ENCODE measurements around the gene LAMA1.
"Not testable (repeated sequence)": the region's sequence is repeated elsewhere in the genome, so short reads cannot be mapped to it uniquely, and the experiment has no call there.

The LAMA1 gene

GRCh38 chr18:6947338-6948030 is 170.1 kb downstream of the LAMA1 start:
- DNase-seq (ENCODE audit: low spot score) = no peak

- no peak for DNase-seq (ENCODE audit: low spot score)
Measured at GRCh38 chr18:6943143-6943542, 174.5 kb downstream of the LAMA1 start.

GRCh38 chr18:6942742-6943141 is 174.9 kb downstream of the LAMA1 start:
- no peak for DNase-seq (ENCODE audit: low spot score)

- no peak for DNase-seq (ENCODE audit: low spot score)
Measured at GRCh38 chr18:6941996-6942395, 175.6 kb downstream of the LAMA1 start.

GRCh38 chr18:6940451-6940850 is 177.1 kb downstream of the LAMA1 start:
- DNase-seq (ENCODE audit: low spot score) = no peak

GRCh38 chr18:6939972-6940371 is 177.6 kb downstream of the LAMA1 start:
- DNase-seq (ENCODE audit: low spot score) = no peak

- not testable (repeated sequence) for DNase-seq (ENCODE audit: low spot score)
Measured at GRCh38 chr18:6938403-6938802, 179.2 kb downstream of the LAMA1 start.

GRCh38 chr18:6938003-6938402 is 179.6 kb downstream of the LAMA1 start:
- no peak for DNase-seq (ENCODE audit: low spot score)

GRCh38 chr18:6934859-6935258 is 182.7 kb downstream of the LAMA1 start:
- DNase-seq (ENCODE audit: low spot score) = no peak

- no peak for DNase-seq (ENCODE audit: low spot score)
Measured at GRCh38 chr18:6929370-6930102, 188.1 kb downstream of the LAMA1 start.

GRCh38 chr18:6928359-6928758 is 189.2 kb downstream of the LAMA1 start:
- no peak for DNase-seq (ENCODE audit: low spot score)

- no peak for DNase-seq (ENCODE audit: low spot score)
Measured at GRCh38 chr18:6927153-6927552, 190.4 kb downstream of the LAMA1 start.

- DNase-seq (ENCODE audit: low spot score) = no peak
Measured at GRCh38 chr18:6923220-6923619, 194.4 kb downstream of the LAMA1 start.

GRCh38 chr18:6921571-6921970 is 196.0 kb downstream of the LAMA1 start:
- DNase-seq (ENCODE audit: low spot score) = no peak

- no peak for DNase-seq (ENCODE audit: low spot score)
Measured at GRCh38 chr18:6920099-6920955, 197.3 kb downstream of the LAMA1 start.

GRCh38 chr18:6917072-6917471 is 200.5 kb downstream of the LAMA1 start:
- no peak for DNase-seq (ENCODE audit: low spot score)

GRCh38 chr18:6901286-6901926 is 216.2 kb downstream of the LAMA1 start:
- no peak for DNase-seq (ENCODE audit: low spot score)

GRCh38 chr18:6891788-6892187 is 225.8 kb downstream of the LAMA1 start:
- no peak for DNase-seq (ENCODE audit: low spot score)
